ENCODE data around the gene RGS8.

GRCh38 chr1:182671750-182672486, 12.5 kb downstream of the RGS8 start:
- TF ChIP-seq EP300 (IDR thresholded peaks at IDR 0.05) = no peak
- peak in 1 of 4 experiments; percentile 12 for TF ChIP-seq CTCF (IDR thresholded peaks at IDR 0.05)

Measured in gastroesophageal sphincter (tissue), 3 donors.